22Rv1 (cell line): ENCODE data around the gene ARVCF.

Experiments
- H3K27ac ChIP-seq: fragments of 450-650 bp; 2 replicates; pipeline ENCODE4 v1.5.1; 2017
- ZFX ChIP-seq: fragments of 450-650 bp; IDR thresholded peaks from 2 replicates; pipeline ENCODE4 v1.6.1; 2017; ENCODE audit warnings: antibody characterized with exemption, borderline replicate concordance
- TF ChIP-seq, protein P1 (sequence below): fragments of 450-650 bp; IDR thresholded peaks from 2 replicates; pipeline ENCODE4 v1.5.1; 2017; ENCODE audit warnings: mild to moderate bottlenecking

The ARVCF gene

GRCh38 chr22:20034143-20034542 is 17.5 kb upstream of the ARVCF start:
- TF ChIP-seq, protein P1, sequence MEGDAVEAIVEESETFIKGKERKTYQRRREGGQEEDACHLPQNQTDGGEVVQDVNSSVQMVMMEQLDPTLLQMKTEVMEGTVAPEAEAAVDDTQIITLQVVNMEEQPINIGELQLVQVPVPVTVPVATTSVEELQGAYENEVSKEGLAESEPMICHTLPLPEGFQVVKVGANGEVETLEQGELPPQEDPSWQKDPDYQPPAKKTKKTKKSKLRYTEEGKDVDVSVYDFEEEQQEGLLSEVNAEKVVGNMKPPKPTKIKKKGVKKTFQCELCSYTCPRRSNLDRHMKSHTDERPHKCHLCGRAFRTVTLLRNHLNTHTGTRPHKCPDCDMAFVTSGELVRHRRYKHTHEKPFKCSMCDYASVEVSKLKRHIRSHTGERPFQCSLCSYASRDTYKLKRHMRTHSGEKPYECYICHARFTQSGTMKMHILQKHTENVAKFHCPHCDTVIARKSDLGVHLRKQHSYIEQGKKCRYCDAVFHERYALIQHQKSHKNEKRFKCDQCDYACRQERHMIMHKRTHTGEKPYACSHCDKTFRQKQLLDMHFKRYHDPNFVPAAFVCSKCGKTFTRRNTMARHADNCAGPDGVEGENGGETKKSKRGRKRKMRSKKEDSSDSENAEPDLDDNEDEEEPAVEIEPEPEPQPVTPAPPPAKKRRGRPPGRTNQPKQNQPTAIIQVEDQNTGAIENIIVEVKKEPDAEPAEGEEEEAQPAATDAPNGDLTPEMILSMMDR = no peak
- no peak for TF ChIP-seq ZFX
- H3K27ac ChIP-seq = no peak overlapping the region

DNA sequence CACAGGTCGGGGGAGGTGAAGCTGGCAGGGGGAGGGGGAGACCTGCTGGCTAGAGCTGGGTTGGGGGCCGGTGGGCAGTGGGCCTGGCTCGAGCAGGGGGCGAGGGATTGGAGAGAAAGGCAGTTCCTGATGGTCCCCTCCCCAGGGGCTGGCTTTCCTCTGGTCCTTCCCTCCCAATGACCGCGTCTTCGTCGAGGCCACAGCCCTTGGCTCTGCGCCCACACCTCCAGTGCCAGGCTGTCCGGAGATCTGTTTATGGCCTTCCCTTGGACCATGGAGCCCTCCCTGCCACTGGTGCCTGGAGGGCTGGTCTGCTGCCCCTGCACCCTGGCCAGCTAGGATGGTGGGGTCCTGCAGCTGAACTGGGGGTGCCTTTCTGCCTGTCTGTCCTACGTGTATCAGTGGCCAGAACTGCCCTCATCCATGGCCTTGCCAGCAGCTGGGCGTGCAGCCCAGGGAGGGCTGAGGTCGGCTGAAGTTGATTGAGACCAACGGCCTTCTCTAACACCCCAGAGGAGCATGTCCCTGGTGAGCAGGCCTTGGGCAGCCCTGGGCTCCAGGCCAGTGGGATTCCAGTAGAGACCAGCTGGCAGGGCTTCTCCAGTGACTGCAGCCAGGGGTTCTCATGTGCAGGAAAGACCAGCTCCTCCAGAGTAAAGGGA is 16.6 kb upstream of the ARVCF start:
- peak overlapping the region; percentile 62 for H3K27ac ChIP-seq
- no peak for TF ChIP-seq ZFX
- TF ChIP-seq, protein P1 = no peak

- TF ChIP-seq, protein P1 = no peak
- TF ChIP-seq ZFX = no peak
Measured at GRCh38 chr22:20032407-20032991, 15.9 kb upstream of the ARVCF start.

DNA sequence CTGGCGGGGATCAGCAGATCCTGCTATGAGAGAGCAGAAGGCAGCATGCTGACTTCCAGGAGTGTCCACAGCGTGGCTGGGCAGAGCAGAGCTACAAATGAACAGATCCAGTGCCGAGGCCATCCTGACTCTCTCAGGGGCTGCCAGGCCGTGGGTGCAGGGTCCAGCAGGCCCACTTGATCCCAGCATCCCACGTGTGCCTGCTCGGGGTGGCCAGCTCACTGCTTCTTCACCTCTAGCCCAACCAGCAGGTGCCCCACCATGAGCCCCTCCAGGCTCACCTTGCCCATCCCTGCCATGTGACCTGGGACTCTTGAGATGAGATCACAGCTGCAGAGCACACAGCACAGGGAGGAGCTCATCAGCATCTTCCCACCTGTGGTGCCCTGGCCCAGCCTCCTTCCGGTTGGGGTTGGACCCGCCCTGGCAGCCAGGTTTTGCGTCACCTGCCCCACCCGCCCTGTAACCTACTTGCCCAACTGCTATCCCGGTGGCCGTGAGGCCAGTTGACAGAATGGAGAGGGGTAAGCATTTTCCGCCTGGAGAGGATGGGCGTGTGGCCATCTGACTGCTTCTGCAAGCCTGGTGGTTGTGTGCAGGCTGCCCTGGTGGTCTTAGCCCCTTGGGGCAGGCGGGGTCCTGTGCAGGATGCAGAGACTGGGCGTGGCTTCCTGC is 15.2 kb upstream of the ARVCF start:
- TF ChIP-seq, protein P1 = no peak
- no peak for TF ChIP-seq ZFX
- peak overlapping the region; percentile 62 for H3K27ac ChIP-seq

More at GRCh38 chr22:20032407-20032991, 15.9 kb upstream of the ARVCF start:
- peak overlapping the region; percentile 62 for H3K27ac ChIP-seq

GRCh38 chr22:20029550-20030225 is 13.1 kb upstream of the ARVCF start:
- TF ChIP-seq, protein P1 = no peak
- TF ChIP-seq ZFX = no peak
- H3K27ac ChIP-seq = no peak overlapping the region

- no peak overlapping the region for H3K27ac ChIP-seq
- TF ChIP-seq ZFX = no peak
Measured at GRCh38 chr22:20028855-20029549, 12.4 kb upstream of the ARVCF start.
